RKO (cell line): ENCODE results near the gene LRRN4CL.
"Not testable (repeated sequence)": the region's sequence is repeated elsewhere in the genome, so short reads cannot be mapped to it uniquely, and the experiment has no call there.

Experiments used
- DNase-seq: peaks from one replicate; pipeline ENCODE4 v3.0.0-alpha.2; 2016; ENCODE audit warnings: low spot score

LRRN4CL gene

GRCh38 chr11:62675415-62675814, 13.9 kb downstream of the LRRN4CL start:
- DNase-seq, result not testable (repeated sequence)

DNA sequence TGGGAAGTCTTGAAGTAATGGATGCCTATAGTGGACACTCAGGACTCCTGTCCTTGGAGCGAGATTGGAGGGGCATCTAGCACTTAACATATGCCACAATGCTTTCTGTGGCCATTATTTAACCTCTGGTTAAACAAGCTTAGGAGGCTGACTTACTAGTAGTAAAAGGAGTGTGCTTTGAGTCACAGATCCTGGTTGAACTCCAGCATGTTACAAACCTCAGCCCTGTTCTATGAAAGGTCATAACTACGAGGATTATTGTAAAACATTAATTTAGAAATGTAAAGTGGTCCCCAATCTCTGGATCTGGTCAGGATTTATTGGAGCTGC, 16.2 kb downstream of the LRRN4CL start:
- DNase-seq, result peak; percentile 57

DNA sequence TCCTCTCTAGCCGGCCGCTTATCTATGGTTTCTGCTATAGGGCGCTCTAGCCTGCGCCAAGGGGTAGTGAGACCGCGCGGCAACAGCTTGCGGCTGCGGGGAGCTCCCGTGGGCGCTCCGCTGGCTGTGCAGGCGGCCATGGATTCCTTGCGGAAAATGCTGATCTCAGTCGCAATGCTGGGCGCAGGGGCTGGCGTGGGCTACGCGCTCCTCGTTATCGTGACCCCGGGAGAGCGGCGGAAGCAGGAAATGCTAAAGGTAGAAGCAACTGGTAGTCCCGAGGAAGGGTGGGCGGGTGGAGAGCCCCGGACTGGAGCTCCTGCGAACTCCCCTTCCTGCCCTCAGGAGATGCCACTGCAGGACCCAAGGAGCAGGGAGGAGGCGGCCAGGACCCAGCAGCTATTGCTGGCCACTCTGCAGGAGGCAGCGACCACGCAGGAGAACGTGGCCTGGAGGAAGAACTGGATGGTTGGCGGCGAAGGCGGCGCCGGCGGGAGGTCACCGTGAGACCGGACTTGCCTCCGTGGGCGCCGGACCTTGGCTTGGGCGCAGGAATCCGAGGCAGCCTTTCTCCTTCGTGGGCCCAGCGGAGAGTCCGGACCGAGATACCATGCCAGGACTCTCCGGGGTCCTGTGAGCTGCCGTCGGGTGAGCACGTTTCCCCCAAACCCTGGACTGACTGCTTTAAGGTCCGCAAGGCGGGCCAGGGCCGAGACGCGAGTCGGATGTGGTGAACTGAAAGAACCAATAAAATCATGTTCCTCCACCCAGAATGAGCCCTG, 17.5 kb downstream of the LRRN4CL start, which contains the start of the genes LBHD1 and UQCC3:
Gene LBHD1, minus strand, starts transcription at position 660 of the 782 bp plus-strand sequence. CDS start 2,236 bp downstream, outside the sequence.
Gene UQCC3, plus strand, starts transcription at position 66 of the 782 bp plus-strand sequence. Its CDS starts 73 bp downstream, at position 139.
- DNase-seq, result peak; percentile 92

GRCh38 chr11:62671236-62671607, 18.1 kb downstream of the LRRN4CL start:
- DNase-seq, result peak; percentile 52

- DNase-seq, result peak; percentile 57
Measured at GRCh38 chr11:62669420-62670161, 19.7 kb downstream of the LRRN4CL start.

- no peak for DNase-seq
Measured at GRCh38 chr11:62667460-62667859, 21.9 kb downstream of the LRRN4CL start.

- DNase-seq, result no peak
Measured at GRCh38 chr11:62666259-62666926, 22.9 kb downstream of the LRRN4CL start.

DNA sequence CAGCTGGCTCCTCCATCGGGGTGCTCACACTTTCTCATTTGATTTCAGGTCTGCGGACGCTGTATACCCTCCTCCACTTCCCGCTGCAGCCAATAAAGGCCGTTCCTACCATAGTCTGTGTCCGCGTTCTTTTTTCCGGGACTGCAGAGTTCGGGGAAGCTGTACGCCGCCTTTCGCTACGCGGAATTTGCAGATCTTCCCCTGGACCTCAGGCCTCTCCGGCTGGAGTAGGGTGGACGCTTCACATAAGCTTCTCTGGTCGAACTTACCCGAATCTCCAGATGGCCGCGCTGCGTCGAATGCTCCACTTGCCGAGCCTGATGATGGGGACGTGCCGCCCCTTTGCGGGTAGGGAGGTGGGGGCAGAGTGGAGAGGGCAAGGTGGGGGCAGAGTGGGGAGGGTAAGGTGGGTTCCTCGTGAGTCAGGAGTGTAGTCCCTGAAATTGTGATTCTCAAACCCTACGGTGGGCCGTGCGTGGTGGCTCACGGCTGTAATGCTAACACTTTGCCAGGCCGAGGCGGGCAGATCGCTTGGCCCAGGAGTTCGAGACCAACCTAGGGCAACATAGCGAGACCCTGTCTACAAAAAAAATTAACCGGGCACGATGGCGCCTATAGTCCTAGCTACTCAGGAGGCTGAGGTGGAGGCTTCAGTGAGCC, 23.6 kb downstream of the LRRN4CL start:
- peak; percentile 70 for DNase-seq

- peak; percentile 92 for DNase-seq
Measured at GRCh38 chr11:62665075-62665598, 24.2 kb downstream of the LRRN4CL start, which contains the start of the genes C11orf98 and CSKMT. Gene C11orf98, minus strand, starts transcription at chr11:62665210. Its CDS starts 41 bp downstream, at chr11:62665169. Gene CSKMT, plus strand, starts transcription at chr11:62665312. Its CDS starts 568 bp downstream, at chr11:62665880.

- DNase-seq, result peak; percentile 70
Measured at GRCh38 chr11:62664405-62665074, 24.8 kb downstream of the LRRN4CL start.

DNA sequence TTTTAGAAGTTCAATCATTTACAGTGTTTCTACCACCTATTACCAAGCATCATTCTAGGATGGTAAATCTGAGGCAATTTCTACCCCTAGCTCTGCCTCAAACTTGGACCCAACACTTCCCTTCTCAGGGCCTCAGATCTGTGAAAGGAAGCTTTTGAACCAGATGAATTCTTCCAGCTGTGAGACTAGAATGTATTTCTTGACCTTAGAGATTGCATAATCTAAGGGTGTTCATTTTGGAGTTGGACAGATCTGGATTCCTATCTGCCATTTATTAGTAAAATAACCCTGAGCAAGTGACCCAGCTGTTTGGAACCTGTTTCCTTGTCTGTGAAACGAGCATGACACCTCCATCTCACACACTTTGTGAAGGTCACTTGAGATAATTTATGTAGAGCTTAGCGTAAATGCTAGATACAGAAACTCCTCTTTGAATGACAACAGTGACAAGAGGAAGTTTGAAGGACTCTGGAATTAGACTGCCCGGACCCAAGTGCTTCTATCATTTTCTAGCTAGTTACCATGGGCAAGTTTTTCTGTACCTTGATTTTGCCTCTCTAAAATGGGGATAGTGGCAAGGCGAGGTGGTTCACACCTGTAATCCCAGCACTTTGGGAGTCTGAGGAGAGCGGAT, 32.4 kb downstream of the LRRN4CL start:
- DNase-seq, result no peak

GRCh38 chr11:62654297-62654696, 35.0 kb downstream of the LRRN4CL start:
- no peak for DNase-seq

- no peak for DNase-seq
Measured at GRCh38 chr11:62652161-62653006, 36.9 kb downstream of the LRRN4CL start.

GRCh38 chr11:62650283-62650682, 39.0 kb downstream of the LRRN4CL start:
- not testable (repeated sequence) for DNase-seq

DNA sequence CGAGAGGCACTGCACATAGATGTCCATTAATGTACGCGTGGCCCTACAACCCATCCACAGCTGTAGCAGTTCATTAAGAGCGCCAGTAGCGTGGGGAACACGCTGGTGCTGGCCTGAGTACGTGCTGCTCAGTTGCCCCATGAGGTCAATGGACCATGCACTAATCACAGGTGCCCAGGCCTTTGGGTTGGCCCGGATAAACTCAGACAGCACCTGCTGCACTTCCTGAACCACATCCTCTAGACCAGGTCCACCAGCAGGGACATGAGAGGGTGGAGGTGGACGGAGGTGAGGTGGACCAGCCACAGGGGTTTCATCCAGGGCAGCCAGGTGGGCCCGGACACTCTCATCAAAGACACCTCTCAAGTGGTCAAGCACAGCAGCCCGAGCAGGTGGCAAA, 39.8 kb downstream of the LRRN4CL start:
- DNase-seq, result no peak

DNA sequence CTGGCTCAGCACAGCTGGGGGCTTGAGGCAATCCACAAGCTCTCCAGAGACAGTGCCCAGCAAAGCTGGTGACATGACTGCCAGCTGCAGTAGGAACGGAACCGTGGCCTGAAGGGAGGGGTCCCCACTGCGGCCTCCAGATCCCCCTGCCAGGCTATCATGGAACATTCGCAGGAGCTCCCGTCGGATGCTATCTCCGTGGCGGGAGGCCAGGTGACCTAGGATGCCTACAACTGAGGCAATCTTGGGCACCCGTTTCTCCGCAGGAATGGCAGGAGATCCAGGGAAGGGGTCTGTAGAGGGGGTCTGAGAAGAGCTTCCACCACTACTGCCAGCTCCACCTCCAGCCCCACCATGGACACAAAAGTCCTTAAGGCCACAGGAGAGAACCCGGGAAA, 40.4 kb downstream of the LRRN4CL start:
- DNase-seq, result no peak

- DNase-seq, result no peak
Measured at GRCh38 chr11:62648185-62648966, 41.0 kb downstream of the LRRN4CL start.

GRCh38 chr11:62647609-62648005, 41.7 kb downstream of the LRRN4CL start:
- no peak for DNase-seq
